ENCODE measurements around the gene ATXN7L1. TPM values are rescaled to one million over a fixed set of nuclear protein-coding genes. Genes with fewer than 3 reads are reported as not detected.

Gene ATXN7L1
- total and polyA plus RNA-seq, 2 of the 4 experiments (the other 2 are of a cell fraction): 3.5 to 4.3 TPM

DNA sequence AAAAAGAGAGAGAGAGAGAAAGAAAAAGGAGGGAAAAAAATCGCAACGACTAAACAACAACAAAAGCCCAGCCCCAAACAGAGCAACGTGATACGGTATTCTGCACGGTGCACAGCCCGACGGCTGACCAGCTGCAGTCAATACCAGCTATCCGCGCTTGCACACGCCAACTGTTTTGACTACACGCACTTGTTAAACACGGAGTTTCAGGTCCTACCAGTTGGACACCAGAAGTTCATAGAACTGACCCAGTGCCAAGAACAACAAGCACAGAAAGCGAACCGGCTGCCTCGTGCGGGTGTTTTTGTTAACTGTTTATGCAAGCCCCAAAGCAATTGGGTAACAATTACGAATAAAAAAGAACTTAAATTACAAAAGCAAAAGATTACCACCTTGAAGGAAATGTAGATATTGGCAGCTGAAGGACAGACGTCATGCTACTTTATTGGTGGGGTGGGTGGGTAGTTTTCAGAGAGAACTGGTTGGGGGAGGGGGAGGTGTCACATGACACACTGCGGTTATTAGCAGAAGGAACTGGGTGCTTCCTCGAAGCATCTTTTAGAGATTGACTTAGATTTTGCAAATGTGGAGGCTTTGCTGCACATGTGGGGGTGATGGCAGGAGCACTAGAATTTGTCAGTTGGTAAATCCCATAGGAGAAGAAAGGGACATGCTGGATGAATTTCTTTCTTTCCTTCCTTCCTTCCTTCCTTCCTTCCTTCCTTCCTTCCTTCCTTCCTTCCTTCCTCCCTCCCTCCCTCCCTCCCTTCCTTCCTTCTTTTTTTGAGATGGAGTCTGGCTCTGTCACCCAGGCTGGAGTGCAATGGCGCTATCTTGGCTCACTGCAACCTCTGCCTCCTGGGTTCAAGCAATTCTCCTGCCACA, 184.5 kb downstream of the ATXN7L1 start:
- Histone ChIP-seq H3K36me3 (ENCODE audit: control insufficient read depth, insufficient read depth, low read length) (peaks cover 3% of the 10 kb centered on the region; the same call in 1 of the 2 replicates), H4K5ac (ENCODE audit: low read depth, low read length) (no peak overlapping the region), H3K18ac (ENCODE audit: low read depth, low read length) (no peak overlapping the region; the same call in 1 of the 2 replicates), H2BK20ac (ENCODE audit: low read depth, low read length) (no peak overlapping the region), H3K9me1 (ENCODE audit: insufficient read depth, low read length) (peaks cover 14% of the 10 kb centered on the region), H3K4me3 (ENCODE audit: insufficient read depth, low read depth, low read length) (peak overlapping the region; percentile 8), H4K8ac (ENCODE audit: low read depth in 2 of 2, low read length in 2 of 2) (peak overlapping the region in 1 of 2 experiments; percentile 9; a peak in 1 of 4 replicates), H3K9ac (ENCODE audit: low read depth, low read length) (peak overlapping the region; percentile 6; the same call in 1 of the 2 replicates), H2AFZ (replicated peaks; ENCODE audit: low read length, poor library complexity) (peak overlapping the region; percentile 15), H3K4me2 (ENCODE audit: low read depth, low read length) (peak overlapping the region; percentile 66), H3K4me1 (ENCODE audit: control insufficient read depth, insufficient read depth, low read length) (peaks cover 4% of the 10 kb centered on the region; the same call in 1 of the 2 replicates), H3K27ac (ENCODE audit: insufficient read depth, low read length) (peak overlapping the region; percentile 69; the same call in 1 of the 2 replicates), H3K9me3 (ENCODE audit: control insufficient read depth, insufficient read depth, low read length) (no peaks in the 10 kb centered on the region; the same call in 1 of the 2 replicates), H2BK15ac (ENCODE audit: low read depth, low read length) (no peak overlapping the region), H3K79me1 (ENCODE audit: low read depth in 1 of 2, low read length in 2 of 2) (peaks cover 3 to 9% of the 10 kb centered on the region in 2 experiments; a peak in 2 of 4 replicates), H3K4ac (ENCODE audit: low read depth, low read length) (peak overlapping the region; percentile 48), H3K23ac (ENCODE audit: low read depth, low read length) (peak overlapping the region; percentile 22; the same call in 1 of the 2 replicates), H4K91ac (ENCODE audit: insufficient read depth, low read depth, low read length) (no peak overlapping the region), H3K27me3 (ENCODE audit: control insufficient read depth, insufficient read depth, low read length) (no peaks in the 10 kb centered on the region), H2AK9ac (replicated peaks; ENCODE audit: low read depth, low read length, poor library complexity) (peak overlapping the region; percentile 21), H2BK120ac (ENCODE audit: low read depth, low read length) (0 out of 2 replicates have a peak overlapping the region, but pooled peaks have one; percentile 12), H4K20me1 (ENCODE audit: insufficient read depth, low read length) (peaks cover 7% of the 10 kb centered on the region), H3K14ac (replicated peaks; ENCODE audit: low read depth, low read length) (no peak overlapping the region), H3K56ac (ENCODE audit: extremely low read depth, insufficient read depth, low read length) (no peak overlapping the region), H2BK5ac (ENCODE audit: low read depth, low read length, poor library complexity, severe bottlenecking) (peak overlapping the region; percentile 41), H2AK5ac (ENCODE audit: low read depth, low read length) (peak overlapping the region; percentile 23; the same call in 1 of the 2 replicates)
- 0% methylated on average over 6 of the region's 21 CpGs; no CpG with 5 or more reads in 1 of the 2 experiments for WGBS, 2 experiments (ENCODE audit: extremely low coverage in 2 of 2, insufficient read length in 1 of 2)
- BruUV-seq (replicated peaks): no TSS peak
- in situ Hi-C loops (cut with MboI; ENCODE audit: low sequenced_read_pairs): no loop called here
- TF ChIP-seq, protein P1, sequence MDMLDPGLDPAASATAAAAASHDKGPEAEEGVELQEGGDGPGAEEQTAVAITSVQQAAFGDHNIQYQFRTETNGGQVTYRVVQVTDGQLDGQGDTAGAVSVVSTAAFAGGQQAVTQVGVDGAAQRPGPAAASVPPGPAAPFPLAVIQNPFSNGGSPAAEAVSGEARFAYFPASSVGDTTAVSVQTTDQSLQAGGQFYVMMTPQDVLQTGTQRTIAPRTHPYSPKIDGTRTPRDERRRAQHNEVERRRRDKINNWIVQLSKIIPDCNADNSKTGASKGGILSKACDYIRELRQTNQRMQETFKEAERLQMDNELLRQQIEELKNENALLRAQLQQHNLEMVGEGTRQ (IDR thresholded peaks at IDR 0.05; ENCODE audit: low read depth, low read length): peak; percentile 62; the same call in 1 of the 2 replicates
- TF ChIP-seq RCOR1 (IDR thresholded peaks at IDR 0.05; ENCODE audit: insufficient replicate concordance, low read length) (no peak), FOS (IDR thresholded peaks at IDR 0.05; ENCODE audit: low read depth, low read length) (no peak), CEBPB (IDR thresholded peaks at IDR 0.05; ENCODE audit: low read depth, low read length) (0 out of 2 replicates have a peak, but pooled peaks have one; percentile 29), BHLHE40 (IDR thresholded peaks at IDR 0.05; ENCODE audit: low read depth, low read length) (peak; percentile 78; the same call in 1 of the 2 replicates), MXI1 (IDR thresholded peaks at IDR 0.05; ENCODE audit: borderline replicate concordance, low read depth, low read length) (peak; percentile 20; the same call in 1 of the 2 replicates), NFE2L2 (IDR thresholded peaks at IDR 0.05; ENCODE audit: low read depth, low read length) (no peak)
- TF ChIP-seq, protein P2, sequence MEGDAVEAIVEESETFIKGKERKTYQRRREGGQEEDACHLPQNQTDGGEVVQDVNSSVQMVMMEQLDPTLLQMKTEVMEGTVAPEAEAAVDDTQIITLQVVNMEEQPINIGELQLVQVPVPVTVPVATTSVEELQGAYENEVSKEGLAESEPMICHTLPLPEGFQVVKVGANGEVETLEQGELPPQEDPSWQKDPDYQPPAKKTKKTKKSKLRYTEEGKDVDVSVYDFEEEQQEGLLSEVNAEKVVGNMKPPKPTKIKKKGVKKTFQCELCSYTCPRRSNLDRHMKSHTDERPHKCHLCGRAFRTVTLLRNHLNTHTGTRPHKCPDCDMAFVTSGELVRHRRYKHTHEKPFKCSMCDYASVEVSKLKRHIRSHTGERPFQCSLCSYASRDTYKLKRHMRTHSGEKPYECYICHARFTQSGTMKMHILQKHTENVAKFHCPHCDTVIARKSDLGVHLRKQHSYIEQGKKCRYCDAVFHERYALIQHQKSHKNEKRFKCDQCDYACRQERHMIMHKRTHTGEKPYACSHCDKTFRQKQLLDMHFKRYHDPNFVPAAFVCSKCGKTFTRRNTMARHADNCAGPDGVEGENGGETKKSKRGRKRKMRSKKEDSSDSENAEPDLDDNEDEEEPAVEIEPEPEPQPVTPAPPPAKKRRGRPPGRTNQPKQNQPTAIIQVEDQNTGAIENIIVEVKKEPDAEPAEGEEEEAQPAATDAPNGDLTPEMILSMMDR (conservative IDR thresholded peaks at IDR 0.05; ENCODE audit: low read depth, low read length): no peak
- peak; percentile 82 for ATAC-seq (ENCODE audit: low read depth)
- DNase-seq: peak; percentile 88
- dilution Hi-C loops (cut with HindIII; ENCODE audit: low sequenced_read_pairs, unreplicated experiment): no loop called here
- ChIA-PET CTCF (no interaction called here), POLR2A (ENCODE audit: unreplicated experiment) (no interaction called here)
- intact Hi-C loops (cut with micrococcal nuclease): no loop called here

Measured in IMR-90 (cell line).